DOHH2 (cell line): Measurements from ENCODE around the gene CRIM1.

Experiments used
- H3F3A ChIP-seq: fragments of 200-600 bp; sonication (generic), shearing (Covaris generic); 2 replicates; pipeline ENCODE4 v1.6.0; 2016; ENCODE audit warnings: antibody characterized with exemption, mild to moderate bottlenecking; ENCODE audit not compliant: control insufficient read depth, insufficient read depth
- H3K27ac ChIP-seq: fragments of 200-600 bp; sonication (generic); 2 replicates; pipeline ENCODE4 v1.5.1; 2014; ENCODE audit warnings: low read depth, mild to moderate bottlenecking, low read length, moderate library complexity
- H3K27me3 ChIP-seq: fragments of 200-600 bp; sonication (generic); 2 replicates; pipeline ENCODE4 v1.6.1; 2014; ENCODE audit warnings: mild to moderate bottlenecking, low read length, mixed read lengths; ENCODE audit not compliant: control insufficient read depth
- H3K36me3 ChIP-seq: fragments of 200-600 bp; sonication (generic); 2 replicates; pipeline ENCODE4 v1.6.1; 2014; ENCODE audit warnings: mild to moderate bottlenecking, low read length, moderate library complexity, mixed read lengths; ENCODE audit not compliant: control insufficient read depth
- H3K4me1 ChIP-seq: fragments of 200-600 bp; sonication (generic); 2 replicates; pipeline ENCODE4 v1.6.1; 2014; ENCODE audit warnings: mild to moderate bottlenecking, low read length, mixed read lengths; ENCODE audit not compliant: control insufficient read depth
- H3K4me2 ChIP-seq: fragments of 200-600 bp; sonication (generic); 2 replicates; pipeline ENCODE4 v1.6.0; 2014; ENCODE audit warnings: mild to moderate bottlenecking, low read length, moderate library complexity
- H3K4me3 ChIP-seq: fragments of 200-600 bp; sonication (generic); 2 replicates; pipeline ENCODE4 v1.5.1; 2014; ENCODE audit warnings: mild to moderate bottlenecking, low read length, mixed read lengths
- H3K79me2 ChIP-seq: fragments of 200-600 bp; sonication (generic); 2 replicates; pipeline ENCODE4 v1.6.1; 2014; ENCODE audit warnings: mild to moderate bottlenecking, low read length, mixed read lengths; ENCODE audit not compliant: control insufficient read depth
- H3K9me2 ChIP-seq: fragments of 200-600 bp; sonication (generic); replicated peaks from 2 replicates; pipeline ENCODE4 v1.6.1; 2014; ENCODE audit warnings: mild to moderate bottlenecking, low read length, mixed read lengths; ENCODE audit not compliant: control insufficient read depth
- H3K9me3 ChIP-seq: fragments of 200-600 bp; sonication (generic); 2 replicates; pipeline ENCODE4 v1.6.1; 2014; ENCODE audit warnings: antibody characterized with exemption, low read length, mixed read lengths; ENCODE audit not compliant: control insufficient read depth, insufficient read depth
- H4K20me1 ChIP-seq: fragments of 200-600 bp; sonication (generic); 2 replicates; pipeline ENCODE4 v1.6.0; 2014; ENCODE audit warnings: low read depth, mild to moderate bottlenecking, antibody characterized with exemption, low read length, moderate library complexity; ENCODE audit not compliant: control insufficient read depth, insufficient read depth
- CTCF ChIP-seq: fragments of 200-600 bp; sonication (generic); IDR thresholded peaks from one replicate; pipeline ENCODE4 v1.5.1; 2014; ENCODE audit warnings: antibody characterized with exemption, mild to moderate bottlenecking, low read depth, low read length; ENCODE audit not compliant: poor library complexity, severe bottlenecking
- EZH2phosphoT487 ChIP-seq: fragments of 200-600 bp; sonication (generic); IDR thresholded peaks from 2 replicates; pipeline ENCODE4 v1.6.1; 2017; ENCODE audit warnings: borderline replicate concordance, mild to moderate bottlenecking, antibody characterized with exemption, low read length, moderate library complexity, mixed read lengths

Gene CRIM1

DNA sequence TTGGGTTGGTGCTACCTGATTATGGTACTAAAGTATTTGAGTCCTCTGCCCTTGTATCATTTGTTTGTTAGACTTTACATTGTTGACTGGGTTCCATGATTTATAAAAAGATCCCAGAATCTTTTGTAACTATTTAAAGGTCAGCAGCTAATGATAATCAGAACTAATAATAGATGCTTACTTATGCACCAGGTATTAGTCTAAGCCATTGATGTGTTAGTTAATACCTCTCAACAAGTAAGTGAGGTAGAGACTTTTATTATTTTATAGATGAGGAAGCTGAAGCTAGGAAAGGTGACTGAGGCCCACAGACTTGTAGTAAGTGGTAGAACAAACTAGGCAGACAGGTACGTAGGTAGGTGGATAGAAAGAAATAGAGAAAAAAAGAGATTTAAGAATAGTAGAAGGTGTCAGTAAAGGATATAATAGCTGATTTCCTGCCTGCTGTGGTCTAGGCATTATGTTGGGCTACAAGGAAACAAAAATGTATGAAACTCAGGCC lies 68.1 kb downstream of the CRIM1 start:
- no peak for TF ChIP-seq CTCF
- no peak for TF ChIP-seq EZH2phosphoT487
- H3K9me3 ChIP-seq = no peaks in the 10 kb centered on the region
- H3K4me3 ChIP-seq = no peak overlapping the region
- H3K4me1 ChIP-seq = peaks cover 22% of the 10 kb centered on the region
- H3F3A ChIP-seq = no peaks in the 10 kb centered on the region
- no peak overlapping the region for H3K27ac ChIP-seq
- peaks cover 86% of the 10 kb centered on the region for H3K79me2 ChIP-seq
- peaks cover 30% of the 10 kb centered on the region for H3K36me3 ChIP-seq
- no peaks in the 10 kb centered on the region for H3K9me2 ChIP-seq
- no peaks in the 10 kb centered on the region for H3K27me3 ChIP-seq
- 0 out of 2 replicates have a peak, but pooled peaks cover 4% of the 10 kb centered on the region for H4K20me1 ChIP-seq
- H3K4me2 ChIP-seq = no peak overlapping the region

GRCh38 chr2:36425608-36426355 lies 70.2 kb downstream of the CRIM1 start:
- no peak for TF ChIP-seq EZH2phosphoT487
- no peak for TF ChIP-seq CTCF
- Histone ChIP-seq H3F3A (no peaks in the 10 kb centered on the region), H3K36me3 (peaks cover 25% of the 10 kb centered on the region), H3K9me3 (no peaks in the 10 kb centered on the region), H3K27ac (no peak overlapping the region), H3K79me2 (peaks cover 84% of the 10 kb centered on the region), H4K20me1 (0 out of 2 replicates have a peak, but pooled peaks cover 4% of the 10 kb centered on the region), H3K4me1 (0 out of 2 replicates have a peak, but pooled peaks cover 4% of the 10 kb centered on the region), H3K9me2 (no peaks in the 10 kb centered on the region), H3K27me3 (no peaks in the 10 kb centered on the region), H3K4me3 (no peak overlapping the region), H3K4me2 (no peak overlapping the region)

DNA sequence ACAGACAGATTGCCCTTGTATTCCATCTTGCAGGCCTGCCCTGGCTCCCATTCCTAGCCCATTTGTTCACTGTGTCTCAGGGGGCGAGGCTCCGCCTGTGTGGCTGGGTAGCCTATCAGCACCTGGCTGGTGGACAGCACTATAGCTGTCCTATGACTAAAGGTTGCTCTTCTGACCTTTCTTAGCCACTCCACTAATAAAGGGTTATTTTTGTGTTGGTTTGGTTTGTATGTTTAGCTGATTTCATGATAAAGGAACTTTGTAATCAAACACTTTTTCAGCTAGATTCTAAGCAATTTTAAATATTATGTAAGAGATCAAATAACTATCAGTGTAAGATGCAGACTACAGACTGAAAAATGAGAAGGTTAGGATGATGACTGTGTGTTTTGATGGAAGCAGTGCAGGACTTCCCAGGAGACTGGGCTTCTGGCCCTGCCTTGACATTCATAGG lies 72.2 kb downstream of the CRIM1 start:
- 0 out of 2 replicates have a peak, but pooled peaks cover 1% of the 10 kb centered on the region for H3K4me1 ChIP-seq
- H3K27me3 ChIP-seq = no peaks in the 10 kb centered on the region
- peaks cover 81% of the 10 kb centered on the region for H3K79me2 ChIP-seq
- no peaks in the 10 kb centered on the region for H3F3A ChIP-seq
- no peak overlapping the region for H3K4me3 ChIP-seq
- TF ChIP-seq EZH2phosphoT487 (no peak), CTCF (no peak)
- no peaks in the 10 kb centered on the region for H3K9me3 ChIP-seq
- H3K27ac ChIP-seq = no peak overlapping the region
- no peak overlapping the region for H3K4me2 ChIP-seq
- no peaks in the 10 kb centered on the region for H3K9me2 ChIP-seq
- H3K36me3 ChIP-seq = peaks cover 22% of the 10 kb centered on the region
- H4K20me1 ChIP-seq = 0 out of 2 replicates have a peak, but pooled peaks cover 1% of the 10 kb centered on the region
